Dedifferentiated amniotic fluid mesenchymal stem cell (primary cell): ENCODE measurements around the gene MEI4.

ENCODE experiments used
- DNase-seq: peaks from one replicate; pipeline ENCODE4 v3.0.0-alpha.2; 2016; ENCODE audit errors: extremely low spot score

The MEI4 gene

DNA sequence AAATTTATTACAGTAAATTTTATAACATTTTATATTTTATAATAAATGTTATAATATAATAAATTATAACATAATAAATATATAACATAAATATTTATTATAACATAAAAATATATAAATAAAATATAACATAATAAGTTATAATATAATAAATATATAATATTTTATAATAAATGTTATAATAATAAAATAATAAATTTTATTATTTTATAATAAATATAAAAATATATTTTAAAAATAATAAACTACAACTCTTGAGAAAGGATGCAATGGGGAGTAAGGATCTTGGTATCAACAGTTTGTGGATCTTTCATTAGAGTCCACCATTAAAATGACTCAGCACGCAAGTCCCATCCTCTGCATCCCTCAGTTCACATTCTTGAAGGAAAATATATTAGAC lies 312.6 kb downstream of the MEI4 start:
- DNase-seq, result no peak

- DNase-seq, result no peak
These were observed 319.5 kb downstream of the MEI4 start for GRCh38 chr6:77972334-77972733.
